Measurements from ENCODE around the gene LIX1L. TPM values are rescaled to one million over a fixed set of nuclear protein-coding genes. Genes with fewer than 3 reads are reported as not detected.

The LIX1L gene
- total RNA-seq, 1 experiment from 2014 or later: 12.4 TPM

DNA sequence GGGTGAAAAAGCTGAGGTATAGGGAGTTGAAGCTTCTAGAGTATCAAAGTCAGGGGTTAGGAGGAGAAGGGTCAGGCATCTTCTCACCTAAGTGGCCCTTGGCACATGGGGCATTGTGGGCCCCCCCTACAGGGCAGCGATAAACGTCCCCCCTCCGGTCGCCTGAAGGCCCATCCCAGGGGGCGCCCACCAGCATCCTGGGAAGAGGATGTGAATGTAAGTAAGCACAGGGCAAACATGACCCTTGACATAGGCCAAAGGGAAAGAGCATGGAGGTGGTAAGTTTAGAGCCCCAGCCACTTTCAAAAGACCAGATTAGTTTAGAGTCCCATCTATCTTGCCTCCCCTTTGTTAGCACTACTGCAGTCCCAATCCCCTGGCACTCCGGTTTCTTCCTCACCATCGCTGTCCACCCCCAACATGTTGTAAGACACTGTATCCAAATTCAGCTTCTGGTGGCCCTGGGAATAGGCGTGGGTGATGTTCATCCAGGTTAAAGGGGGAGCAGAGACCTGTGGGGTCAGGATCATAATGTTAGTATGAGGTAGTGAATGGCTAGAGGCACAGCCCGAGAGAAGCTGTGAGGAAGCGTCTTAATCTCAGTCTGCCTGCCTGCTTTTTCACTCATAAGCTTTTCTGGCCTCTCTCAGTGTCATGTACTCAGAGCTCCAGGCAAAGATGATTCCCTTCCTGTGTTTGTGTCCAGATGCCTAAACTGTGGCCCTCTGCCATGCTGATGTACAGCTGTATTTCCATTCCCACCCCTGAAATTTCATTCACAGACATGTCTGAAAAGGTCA is 50.7 kb downstream of the LIX1L start:
- CTCF ChIA-PET: interaction anchor here (0.7 to 2.8 kb wide), 3 partner anchors 15 to 87 kb away, joined by 4 to 19 read pairs (median 8); no protein-coding TSS in a partner anchor
- RAD21 ChIA-PET (ENCODE audit: low non-redundant PET in 1 of 2, low total read pairs in 2 of 2, uncharacterized antibody in 2 of 2, unreplicated experiment in 2 of 2): no interaction called here
- POLR2A ChIA-PET: interaction anchor here (1.2 to 2.4 kb wide), 2 partner anchors 15 to 20 kb away, joined by 3 to 10 read pairs; partner anchors contain the start of gene RBM8A

More for the DNA sequence above, 50.7 kb downstream of the LIX1L start:
- Histone ChIP-seq H3K9me3 (ENCODE audit: control insufficient read depth in 1 of 2, insufficient read depth in 1 of 2, low read depth in 1 of 2, low read length in 2 of 2) (no peaks in the 10 kb centered on the region), H4K20me1 (ENCODE audit: insufficient read depth) (no peaks in the 10 kb centered on the region), H3K27ac (ENCODE audit: low read depth, low read length) (no peak overlapping the region), H3K9me2 (ENCODE audit: insufficient read depth) (no peaks in the 10 kb centered on the region), H3K4me3 (replicated peaks in 1 of 2; ENCODE audit: low read depth in 1 of 2, low read length in 2 of 2) (no peak overlapping the region), H2AFZ (ENCODE audit: low read depth, low read length, poor library complexity, severe bottlenecking) (no peak overlapping the region), H3K9ac (ENCODE audit: low read length) (no peak overlapping the region), H3K27me3 (ENCODE audit: insufficient read depth, low read length) (no peaks in the 10 kb centered on the region), H3K4me1 (ENCODE audit: control insufficient read depth in 1 of 2, insufficient read depth in 2 of 2, low read length in 2 of 2) (peaks cover 5 to 14% of the 10 kb centered on the region in 2 experiments; a peak in 3 of 4 replicates), H3K79me2 (ENCODE audit: insufficient read depth, low read length) (no peaks in the 10 kb centered on the region), H3K4me2 (ENCODE audit: low read length) (no peak overlapping the region), H3K36me3 (ENCODE audit: control insufficient read depth in 1 of 2, insufficient read depth in 2 of 2, low read length in 2 of 2) (peaks cover 2 to 5% of the 10 kb centered on the region in 2 experiments; a peak in 3 of 4 replicates)
- TF ChIP-seq, protein P1, sequence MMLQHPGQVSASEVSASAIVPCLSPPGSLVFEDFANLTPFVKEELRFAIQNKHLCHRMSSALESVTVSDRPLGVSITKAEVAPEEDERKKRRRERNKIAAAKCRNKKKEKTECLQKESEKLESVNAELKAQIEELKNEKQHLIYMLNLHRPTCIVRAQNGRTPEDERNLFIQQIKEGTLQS (IDR thresholded peaks at IDR 0.05): no peak
- TF ChIP-seq, protein P2, sequence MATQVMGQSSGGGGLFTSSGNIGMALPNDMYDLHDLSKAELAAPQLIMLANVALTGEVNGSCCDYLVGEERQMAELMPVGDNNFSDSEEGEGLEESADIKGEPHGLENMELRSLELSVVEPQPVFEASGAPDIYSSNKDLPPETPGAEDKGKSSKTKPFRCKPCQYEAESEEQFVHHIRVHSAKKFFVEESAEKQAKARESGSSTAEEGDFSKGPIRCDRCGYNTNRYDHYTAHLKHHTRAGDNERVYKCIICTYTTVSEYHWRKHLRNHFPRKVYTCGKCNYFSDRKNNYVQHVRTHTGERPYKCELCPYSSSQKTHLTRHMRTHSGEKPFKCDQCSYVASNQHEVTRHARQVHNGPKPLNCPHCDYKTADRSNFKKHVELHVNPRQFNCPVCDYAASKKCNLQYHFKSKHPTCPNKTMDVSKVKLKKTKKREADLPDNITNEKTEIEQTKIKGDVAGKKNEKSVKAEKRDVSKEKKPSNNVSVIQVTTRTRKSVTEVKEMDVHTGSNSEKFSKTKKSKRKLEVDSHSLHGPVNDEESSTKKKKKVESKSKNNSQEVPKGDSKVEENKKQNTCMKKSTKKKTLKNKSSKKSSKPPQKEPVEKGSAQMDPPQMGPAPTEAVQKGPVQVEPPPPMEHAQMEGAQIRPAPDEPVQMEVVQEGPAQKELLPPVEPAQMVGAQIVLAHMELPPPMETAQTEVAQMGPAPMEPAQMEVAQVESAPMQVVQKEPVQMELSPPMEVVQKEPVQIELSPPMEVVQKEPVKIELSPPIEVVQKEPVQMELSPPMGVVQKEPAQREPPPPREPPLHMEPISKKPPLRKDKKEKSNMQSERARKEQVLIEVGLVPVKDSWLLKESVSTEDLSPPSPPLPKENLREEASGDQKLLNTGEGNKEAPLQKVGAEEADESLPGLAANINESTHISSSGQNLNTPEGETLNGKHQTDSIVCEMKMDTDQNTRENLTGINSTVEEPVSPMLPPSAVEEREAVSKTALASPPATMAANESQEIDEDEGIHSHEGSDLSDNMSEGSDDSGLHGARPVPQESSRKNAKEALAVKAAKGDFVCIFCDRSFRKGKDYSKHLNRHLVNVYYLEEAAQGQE (IDR thresholded peaks at IDR 0.05; ENCODE audit: low read depth): no peak
- no peak for TF ChIP-seq CBX3 (IDR thresholded peaks at IDR 0.05; ENCODE audit: low read depth)
- TF ChIP-seq POLR2AphosphoS5 (IDR thresholded peaks at IDR 0.05; ENCODE audit: low read depth, low read length): no peak
- no peak for TF ChIP-seq POLR2A (IDR thresholded peaks at IDR 0.05; ENCODE audit: borderline replicate concordance, extremely low read depth, insufficient read depth, insufficient read length)
- TF ChIP-seq SRF (IDR thresholded peaks at IDR 0.05; ENCODE audit: low read depth): no peak
- no peak for TF ChIP-seq TCF7L2 (IDR thresholded peaks at IDR 0.05; ENCODE audit: borderline replicate concordance, extremely low read depth, insufficient read depth, insufficient read length)
- TF ChIP-seq, protein P3, sequence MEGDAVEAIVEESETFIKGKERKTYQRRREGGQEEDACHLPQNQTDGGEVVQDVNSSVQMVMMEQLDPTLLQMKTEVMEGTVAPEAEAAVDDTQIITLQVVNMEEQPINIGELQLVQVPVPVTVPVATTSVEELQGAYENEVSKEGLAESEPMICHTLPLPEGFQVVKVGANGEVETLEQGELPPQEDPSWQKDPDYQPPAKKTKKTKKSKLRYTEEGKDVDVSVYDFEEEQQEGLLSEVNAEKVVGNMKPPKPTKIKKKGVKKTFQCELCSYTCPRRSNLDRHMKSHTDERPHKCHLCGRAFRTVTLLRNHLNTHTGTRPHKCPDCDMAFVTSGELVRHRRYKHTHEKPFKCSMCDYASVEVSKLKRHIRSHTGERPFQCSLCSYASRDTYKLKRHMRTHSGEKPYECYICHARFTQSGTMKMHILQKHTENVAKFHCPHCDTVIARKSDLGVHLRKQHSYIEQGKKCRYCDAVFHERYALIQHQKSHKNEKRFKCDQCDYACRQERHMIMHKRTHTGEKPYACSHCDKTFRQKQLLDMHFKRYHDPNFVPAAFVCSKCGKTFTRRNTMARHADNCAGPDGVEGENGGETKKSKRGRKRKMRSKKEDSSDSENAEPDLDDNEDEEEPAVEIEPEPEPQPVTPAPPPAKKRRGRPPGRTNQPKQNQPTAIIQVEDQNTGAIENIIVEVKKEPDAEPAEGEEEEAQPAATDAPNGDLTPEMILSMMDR (IDR thresholded peaks at IDR 0.05 in 2 of 3, conservative IDR thresholded peaks at IDR 0.05 in 1 of 3; ENCODE audit: borderline replicate concordance in 1 of 3, insufficient read depth in 1 of 3, low read depth in 2 of 3, low read length in 2 of 3): no peak
- TF ChIP-seq SP1 (IDR thresholded peaks at IDR 0.05; ENCODE audit: low read depth): no peak
- TF ChIP-seq, protein P4, sequence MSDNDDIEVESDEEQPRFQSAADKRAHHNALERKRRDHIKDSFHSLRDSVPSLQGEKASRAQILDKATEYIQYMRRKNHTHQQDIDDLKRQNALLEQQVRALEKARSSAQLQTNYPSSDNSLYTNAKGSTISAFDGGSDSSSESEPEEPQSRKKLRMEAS (IDR thresholded peaks at IDR 0.05): no peak
- TF ChIP-seq SIN3A (IDR thresholded peaks at IDR 0.05; ENCODE audit: low read depth): no peak
- TF ChIP-seq FOSL1 (IDR thresholded peaks at IDR 0.05; ENCODE audit: low read depth): no peak
- TF ChIP-seq ZFX (IDR thresholded peaks at IDR 0.05): no peak
- no peak for TF ChIP-seq EGR1 (IDR thresholded peaks at IDR 0.05; ENCODE audit: low read depth)
- TF ChIP-seq JUND (IDR thresholded peaks at IDR 0.05): no peak
- no peak for TF ChIP-seq YY1 (IDR thresholded peaks at IDR 0.05; ENCODE audit: extremely low read depth, insufficient replicate concordance, low read depth, low read length)
- TF ChIP-seq ZNF274 (IDR thresholded peaks at IDR 0.05; ENCODE audit: low read depth, low read length): no peak
- no peak for TF ChIP-seq RAD21 (IDR thresholded peaks at IDR 0.05; ENCODE audit: low read depth)
- intact Hi-C loops (cut with micrococcal nuclease): loop anchor here (5.0 kb wide), 1 partner anchor 60 kb away; the partner anchor contains the start of gene NUDT17
- BruUV-seq (replicated peaks): no TSS peak
- ATAC-seq: no peak
- DNase-seq (ENCODE audit: low read depth, low spot score): no peak

Data from HCT116 (cell line).